ENCODE results near the gene AGO1. TPM values are rescaled to one million over a fixed set of nuclear protein-coding genes. Genes with fewer than 3 reads are reported as not detected.

Gene AGO1
- total and polyA plus RNA-seq, 2 of the 13 experiments (the other 11 are each of a cell fraction or from before 2014, with no cell fraction given), result 9.2 to 18.6 TPM

- TF ChIP-seq PBX3 (CRISPR knock-in tag; IDR thresholded peaks at IDR 0.05; ENCODE audit: borderline replicate concordance) (no peak), SRSF4 (IDR thresholded peaks at IDR 0.05; ENCODE audit: low read depth, low read length, poor library complexity, severe bottlenecking) (no peak), ZNF672 (CRISPR knock-in tag; IDR thresholded peaks at IDR 0.05) (no peak), POLR2G (IDR thresholded peaks at IDR 0.05; ENCODE audit: low read depth, low read length) (no peak), ZGPAT (CRISPR knock-in tag; IDR thresholded peaks at IDR 0.05) (no peak), BCL6 (CRISPR knock-in tag; IDR thresholded peaks at IDR 0.05) (no peak), KDM2A (CRISPR knock-in tag; IDR thresholded peaks at IDR 0.05; ENCODE audit: borderline replicate concordance, low read depth) (no peak), TBP (CRISPR knock-in tag; IDR thresholded peaks at IDR 0.05) (no peak), TFDP2 (CRISPR knock-in tag; IDR thresholded peaks at IDR 0.05) (no peak)
These were observed 47.6 kb upstream of the AGO1 start (continued) for GRCh38 chr1:35835398-35835797.

- H3K27me3 ChIP-seq (ENCODE audit: control insufficient read depth in 1 of 2, insufficient read depth in 2 of 2, low read length in 2 of 2), result no peaks in the 10 kb centered on the region
- no peak overlapping the region for H3K9ac ChIP-seq (ENCODE audit: insufficient read depth, low read depth, low read length)
- TF ChIP-seq THRA (CRISPR knock-in tag; IDR thresholded peaks at IDR 0.05; ENCODE audit: borderline replicate concordance) (no peak), KAT7 (CRISPR knock-in tag; IDR thresholded peaks at IDR 0.05; ENCODE audit: borderline replicate concordance) (no peak), ETV6 (CRISPR knock-in tag; conservative IDR thresholded peaks at IDR 0.05) (no peak), DNMT1 (CRISPR knock-in tag; IDR thresholded peaks at IDR 0.05) (no peak), CREB1 (IDR thresholded peaks at IDR 0.05) (no peak), CREB1 (CRISPR knock-in tag; IDR thresholded peaks at IDR 0.05) (no peak), GATA4 (IDR thresholded peaks at IDR 0.05; ENCODE audit: borderline replicate concordance, low read depth) (no peak), ZNF17 (CRISPR knock-in tag; IDR thresholded peaks at IDR 0.05) (no peak), RBM22 (optimal IDR thresholded peaks at IDR 0.05; ENCODE audit: low read length) (no peak), ZNF777 (CRISPR knock-in tag; IDR thresholded peaks at IDR 0.05) (no peak), ZNF749 (CRISPR knock-in tag; IDR thresholded peaks at IDR 0.05; ENCODE audit: borderline replicate concordance) (no peak)
- H3K79me2 ChIP-seq (ENCODE audit: insufficient read depth, low read length), result no peaks in the 10 kb centered on the region
- CTCF ChIA-PET (ENCODE audit: low intra/inter-chr PET ratio, low total read pairs), result no interaction called here
- no peak overlapping the region for H3K27ac ChIP-seq (ENCODE audit: extremely low read length, insufficient read depth, low read length)
- no peaks in the 10 kb centered on the region for H3K9me3 ChIP-seq (ENCODE audit: low read length)
- ATAC-seq (no peak), DNase-seq (ENCODE audit: low spot score) (no peak), FAIRE-seq (no peak)
- in situ Hi-C loops (cut with HindIII; ENCODE audit: extremely low pct_ligation_motif_present, low pct_unique_long_range_greater_than_20kb) (no loop called here), intact Hi-C loops (cut with micrococcal nuclease; ENCODE audit: unreplicated experiment) (no loop called here)
- POLR2A ChIA-PET, result no interaction called here
- H4K20me1 ChIP-seq (ENCODE audit: insufficient read depth, low read length), result no peaks in the 10 kb centered on the region
- no TSS peak for BruUV-seq (replicated peaks)
- 100% methylated on average over 1 of the region's 1 CpG for WGBS (ENCODE audit: low lambda C conversion rate)
- H3K4me1 ChIP-seq (ENCODE audit: insufficient read depth, low read length), result no peaks in the 10 kb centered on the region
- peaks cover 1 to 22% of the 10 kb centered on the region in 2 experiments; a peak in 3 of 5 replicates for H3K36me3 ChIP-seq (replicated peaks in 1 of 2; ENCODE audit: control insufficient read depth in 1 of 2, insufficient read depth in 2 of 2, low read length in 2 of 2)
- H3K4me2 ChIP-seq (ENCODE audit: low read depth, low read length), result no peak overlapping the region
- no peak overlapping the region for H3K4me3 ChIP-seq (replicated peaks in 1 of 3; ENCODE audit: insufficient read depth in 1 of 3, low read depth in 2 of 3, low read length in 3 of 3)
- no peak overlapping the region for H2AFZ ChIP-seq (ENCODE audit: low read length)
These were observed 46.3 kb upstream of the AGO1 start for GRCh38 chr1:35836734-35837133.
